Stimulated activated CD4-positive, alpha-beta T cell treated with anti-CD3 and anti-CD28 coated beads, Interleukin-2, amount 100 ng/mL, for 4 hours (primary cell): ENCODE data around the gene JUNB.

ENCODE experiments used
- DNase-seq: peaks from one replicate; pipeline ENCODE4 v3.0.0-alpha.2; 2020; ENCODE audit warnings: low read depth

Gene JUNB

GRCh38 chr19:12791345-12792050 is at the start of gene JUNB:
TSS of gene JUNB (plus strand) at chr19:12791486. CDS start at chr19:12791772, 286 bp downstream.
- peak; percentile 97 for DNase-seq

GRCh38 chr19:12745166-12745897 is 46.0 kb upstream of the JUNB start:
- no peak for DNase-seq

- DNase-seq = no peak
These were observed 42.8 kb upstream of the JUNB start for GRCh38 chr19:12748489-12748888.

GRCh38 chr19:12749938-12750521 is 41.3 kb upstream of the JUNB start:
- no peak for DNase-seq

GRCh38 chr19:12750851-12751250 is 40.4 kb upstream of the JUNB start:
- no peak for DNase-seq

- no peak for DNase-seq
These were observed 39.7 kb upstream of the JUNB start, which contains the start of gene BEST2 for GRCh38 chr19:12751635-12752034. TSS of gene BEST2 (plus strand) at chr19:12751791. CDS start at chr19:12752593, 802 bp downstream.

- DNase-seq = no peak
These were observed 39.1 kb upstream of the JUNB start for GRCh38 chr19:12752056-12752781.

GRCh38 chr19:12754465-12755196 is 36.7 kb upstream of the JUNB start:
- no peak for DNase-seq

- DNase-seq = no peak
These were observed 35.0 kb upstream of the JUNB start for GRCh38 chr19:12756150-12756883.

- no peak for DNase-seq
These were observed 33.6 kb upstream of the JUNB start for GRCh38 chr19:12757544-12758274.

- no peak for DNase-seq
These were observed 31.6 kb upstream of the JUNB start for GRCh38 chr19:12759686-12760085.

GRCh38 chr19:12763100-12763499 is 28.2 kb upstream of the JUNB start:
- DNase-seq = no peak

- DNase-seq = no peak
These were observed 26.6 kb upstream of the JUNB start for GRCh38 chr19:12764698-12765097.

- no peak for DNase-seq
These were observed 25.2 kb upstream of the JUNB start for GRCh38 chr19:12766051-12766521.

- DNase-seq = no peak
These were observed 24.1 kb upstream of the JUNB start for GRCh38 chr19:12767150-12767549.

GRCh38 chr19:12767666-12768065 is 23.6 kb upstream of the JUNB start:
- DNase-seq = no peak

GRCh38 chr19:12769689-12770088 is 21.6 kb upstream of the JUNB start:
- DNase-seq = peak; percentile 67

GRCh38 chr19:12770922-12771321 is 20.4 kb upstream of the JUNB start:
- DNase-seq = no peak

- no peak for DNase-seq
These were observed 19.0 kb upstream of the JUNB start for GRCh38 chr19:12772323-12772722.

- DNase-seq = no peak
These were observed 17.7 kb upstream of the JUNB start for GRCh38 chr19:12773571-12773970.
